B cell (primary cell): ENCODE results near the gene FRYL. TPM values are rescaled to one million over a fixed set of nuclear protein-coding genes. Genes with fewer than 3 reads are reported as not detected.

Experiments used
- ATAC-seq: fragments of 200-7000 bp; cut with Tn5 transposase; one replicate; pipeline ENCODE4 v1.10.0; 2021; ENCODE audit warnings: low read depth, mild to moderate bottlenecking, moderate number of reproducible peaks, moderate library complexity
- CTCF ChIA-PET: fragments of 350-600 bp; sonication (Branson Sonifier 250); formaldehyde crosslinking; loops from one replicate; lab custom pipeline; 2021; ENCODE audit warnings: antibody characterized with exemption, inconsistent platforms; lab: Charles Lee
- POLR2A ChIA-PET: fragments of 350-600 bp; sonication (Branson Sonifier 250); formaldehyde crosslinking; loops from one replicate; lab custom pipeline; 2021; ENCODE audit warnings: antibody characterized with exemption; lab: Charles Lee
- DNase-seq: peaks from one replicate; pipeline ENCODE4 v3.0.0; 2013
- H2AFZ ChIP-seq: 2 replicates; pipeline ENCODE4 v1.6.1; 2012; ENCODE audit warnings: mild to moderate bottlenecking, low read depth, low read length; ENCODE audit not compliant: insufficient read depth, poor library complexity, severe bottlenecking
- H3K27ac ChIP-seq, 2 donors: 1 replicate in 1 of 2; 2 replicates in 1 of 2; pipeline ENCODE4 v1.5.1; 2012 to 2013; ENCODE audit warnings: low read length in 2 of 2, mild to moderate bottlenecking in 2 of 2, moderate library complexity in 1 of 2
- H3K27me3 ChIP-seq, 4 experiments: fragments of 200-600 bp in 1 of 4; sonication (generic) in 1 of 4; replicated peaks in 1 of 4; 1 replicate in 2 of 4; 2 replicates in 2 of 4; pipeline versions ENCODE4 v1.6.1 to v1.7.0; 2013 to 2016; ENCODE audit warnings: low read length in 3 of 4, mild to moderate bottlenecking in 2 of 4, mixed read lengths in 1 of 4, moderate library complexity in 1 of 4; ENCODE audit not compliant: insufficient read depth in 4 of 4, control insufficient read depth in 3 of 4; ENCODE audit errors: control extremely low read depth in 1 of 4
- H3K36me3 ChIP-seq, 2 experiments: replicated peaks in 1 of 2; 1 replicate in 1 of 2; 2 replicates in 1 of 2; pipeline versions ENCODE4 v1.6.1 to v1.7.1; 2013; ENCODE audit warnings: low read length in 1 of 2; ENCODE audit not compliant: insufficient read depth in 2 of 2, control insufficient read depth in 1 of 2; ENCODE audit errors: control extremely low read depth in 1 of 2, extremely low read depth in 1 of 2
- H3K4me1 ChIP-seq, 2 donors: fragments of 200-600 bp in 1 of 2; sonication (generic) in 1 of 2; 1 replicate in 1 of 2; 2 replicates in 1 of 2; pipeline versions ENCODE4 v1.5.1 to v1.6.1; 2013 to 2017; ENCODE audit warnings: low read length in 2 of 2; ENCODE audit not compliant: control insufficient read depth in 2 of 2, insufficient read depth in 2 of 2
- H3K4me2 ChIP-seq: replicated peaks from 2 replicates; pipeline ENCODE3; 2012; ENCODE audit warnings: mild to moderate bottlenecking, low read depth, low read length; ENCODE audit not compliant: poor library complexity, severe bottlenecking
- H3K4me3 ChIP-seq, 5 experiments: fragments of 200-600 bp in 1 of 5; sonication (generic) in 1 of 5; 1 replicate in 3 of 5; 2 replicates in 2 of 5; pipeline versions ENCODE4 v1.5.1 to v1.7.0; 2011 to 2016; ENCODE audit warnings: low read length in 4 of 5, mild to moderate bottlenecking in 4 of 5, low read depth in 2 of 5, control low read depth in 1 of 5, moderate library complexity in 1 of 5; ENCODE audit not compliant: insufficient read depth in 1 of 5; ENCODE audit errors: control extremely low read depth in 1 of 5, extremely low read depth in 1 of 5
- H3K79me2 ChIP-seq: fragments of 200-600 bp; sonication (generic); one replicate; pipeline ENCODE4 v1.6.0; 2016; ENCODE audit warnings: low read length; ENCODE audit not compliant: control insufficient read depth, insufficient read depth
- H3K9ac ChIP-seq: fragments of 200-600 bp; sonication (generic); 2 replicates; pipeline ENCODE4 v1.6.1; 2017; ENCODE audit warnings: mild to moderate bottlenecking, low read length, moderate library complexity
- H3K9me3 ChIP-seq, 3 donors: one replicate each; pipeline versions ENCODE4 v1.6.1 to v1.7.1; 2013; ENCODE audit warnings: low read length in 2 of 3; ENCODE audit not compliant: control insufficient read depth in 2 of 3, insufficient read depth in 1 of 3; ENCODE audit errors: control extremely low read depth in 1 of 3
- H4K20me1 ChIP-seq: 2 replicates; pipeline ENCODE4 v1.6.0; 2012; ENCODE audit warnings: mild to moderate bottlenecking, low read length; ENCODE audit not compliant: insufficient read depth, control insufficient read depth, poor library complexity, severe bottlenecking
- H3K27ac Mint-ChIP-seq: one replicate; pipeline ENCODE4 v1.8.0; 2021; ENCODE audit warnings: mixed read lengths
- H3K27me3 Mint-ChIP-seq: one replicate; pipeline ENCODE4 v1.8.0; 2021; ENCODE audit warnings: mixed read lengths
- H3K4me1 Mint-ChIP-seq: one replicate; pipeline ENCODE4 v1.8.0; 2021; ENCODE audit warnings: mixed read lengths
- H3K4me3 Mint-ChIP-seq: one replicate; pipeline ENCODE4 v1.8.0; 2021; ENCODE audit warnings: mixed read lengths
- H3K9me3 Mint-ChIP-seq: one replicate; pipeline ENCODE4 v1.8.0; 2022; ENCODE audit warnings: mixed read lengths; ENCODE audit not compliant: insufficient read depth
- CTCF ChIP-seq: fragments of 200-600 bp; IDR thresholded peaks from one replicate; pipeline ENCODE4 v1.8.0; 2022; ENCODE audit warnings: antibody characterized with exemption, mild to moderate bottlenecking
- EZH2 ChIP-seq: IDR thresholded peaks from 2 replicates; pipeline ENCODE4 v1.6.1; 2012; ENCODE audit warnings: borderline replicate concordance, low read depth, mild to moderate bottlenecking, moderate library complexity, low read length; ENCODE audit not compliant: insufficient read depth, poor library complexity, severe bottlenecking
- WGBS: methylation state at CpG from one replicate; pipeline ENCODE4 v1.1.5; 2013; ENCODE audit warnings: missing lambda C conversion rate; ENCODE audit not compliant: insufficient coverage; 5-methylcytosine and 5-hydroxymethylcytosine counted together
- intact Hi-C: fragments of 100-400 bp; cut with micrococcal nuclease; formaldehyde crosslinking; loops from one replicate; pipeline ENCODE4 v1.10.0; 2022
- polyA plus RNA-seq: library from polyadenylated mRNA; depleted of rRNA; stranded (reverse); fragments of >200 nt; gene quantifications from 2 replicates; pipeline ENCODE4 v1.2.3, GENCODE V29; 2012
- total RNA-seq, 2 donors: library from RNA; stranded (reverse); fragments of 120-200 nt in 1 of 2; gene quantifications; 1 replicate in 1 of 2; 2 replicates in 1 of 2; pipeline versions ENCODE4 v1.2.3 to v1.2.4, GENCODE V29; 2013 to 2022

The FRYL gene
- total and polyA plus RNA-seq, 2 donors (not counting 1 experiment from before 2014, with no cell fraction given), result 15.5 to 138 TPM

- no peak for ATAC-seq
- Histone ChIP-seq H3K36me3 (no peaks in the 10 kb centered on the region), H3K4me1 (peaks cover 0 to 4% of the 10 kb centered on the region in 2 donors), H3K4me2 (no peak overlapping the region), H2AFZ (no peak overlapping the region), H3K79me2 (peaks cover 66% of the 10 kb centered on the region), H3K9ac (no peak overlapping the region), H3K9me3 (peaks cover 0 to 11% (median 3%) of the 10 kb centered on the region in 3 donors), H3K27me3 (no peaks in the 10 kb centered on the region), H3K4me3 (no peak overlapping the region), H4K20me1 (peaks cover 23% of the 10 kb centered on the region), H3K27ac (no peak overlapping the region)
- CTCF ChIA-PET, result no interaction called here
- no peak for DNase-seq
- Mint-ChIP-seq H3K4me1 (peaks cover 24% of the 10 kb centered on the region), H3K9me3 (peaks cover 5% of the 10 kb centered on the region), H3K4me3 (no peak overlapping the region), H3K27ac (no peak overlapping the region), H3K27me3 (no peaks in the 10 kb centered on the region)
- POLR2A ChIA-PET, result no interaction called here
- intact Hi-C loops, result no loop called here
- WGBS, result 100% methylated on average over 1 of the region's 4 CpGs
- TF ChIP-seq CTCF (no peak), EZH2 (no peak)
Measured at GRCh38 chr4:48665555-48666186, 114.4 kb downstream of the FRYL start.

DNA sequence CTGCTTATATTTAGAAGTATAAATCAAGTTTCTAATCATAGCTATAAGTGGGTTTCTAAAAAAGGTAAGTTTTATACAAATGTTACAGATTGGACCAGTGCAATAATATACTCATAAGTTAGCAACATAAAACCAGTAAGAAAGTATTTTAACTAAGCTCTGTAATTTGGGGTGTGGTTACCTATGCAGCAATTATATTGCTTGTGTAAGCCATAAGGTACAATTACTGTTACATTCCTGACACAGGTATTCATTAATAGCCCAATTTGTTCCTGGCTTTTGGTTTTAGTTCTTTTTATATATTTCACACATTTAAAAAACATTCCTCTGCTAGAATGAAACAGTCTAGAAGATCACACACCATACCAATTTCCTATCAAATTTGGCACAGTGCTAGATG is 115.1 kb downstream of the FRYL start:
- ATAC-seq, result no peak
- Histone ChIP-seq H3K4me3 (no peak overlapping the region), H3K4me1 (peaks cover 0 to 4% of the 10 kb centered on the region in 2 donors), H3K79me2 (peaks cover 64% of the 10 kb centered on the region), H3K27ac (no peak overlapping the region), H3K4me2 (no peak overlapping the region), H2AFZ (no peak overlapping the region), H3K27me3 (no peaks in the 10 kb centered on the region), H3K9me3 (peaks cover 0 to 11% (median 3%) of the 10 kb centered on the region in 3 donors), H3K9ac (no peak overlapping the region), H4K20me1 (peaks cover 21% of the 10 kb centered on the region), H3K36me3 (peaks cover 0 to 1% of the 10 kb centered on the region in 2 experiments)
- no peak for DNase-seq
- Mint-ChIP-seq H3K4me1 (peaks cover 28% of the 10 kb centered on the region), H3K27ac (no peak overlapping the region), H3K4me3 (no peak overlapping the region), H3K27me3 (no peaks in the 10 kb centered on the region), H3K9me3 (peaks cover 2% of the 10 kb centered on the region)
- POLR2A ChIA-PET, result no interaction called here
- CTCF ChIA-PET, result no interaction called here
- TF ChIP-seq EZH2 (no peak), CTCF (no peak)
- intact Hi-C loops, result no loop called here
